PFSK-1 (cell line): ENCODE measurements around the gene DNAJC27.

Experiments
- POLR2AphosphoS5 ChIP-seq: IDR thresholded peaks from 2 replicates; pipeline ENCODE4 v1.6.1; 2012; ENCODE audit warnings: low read depth, mild to moderate bottlenecking, control low read depth, low read length, moderate library complexity
- SIN3A ChIP-seq: IDR thresholded peaks from 2 replicates; pipeline ENCODE4 v1.6.1; 2012; ENCODE audit warnings: mild to moderate bottlenecking, low read length, moderate library complexity, borderline replicate concordance; ENCODE audit not compliant: insufficient read depth
- TF ChIP-seq, protein P1 (sequence below), 2 experiments: IDR thresholded peaks; 2 replicates each; pipeline versions ENCODE4 v1.6.1 to v1.8.0; 2011 to 2012; ENCODE audit warnings: low read depth in 2 of 2, low read length in 2 of 2, control low read depth in 1 of 2, inconsistent platforms in 1 of 2, mild to moderate bottlenecking in 1 of 2, moderate library complexity in 1 of 2; ENCODE audit not compliant: insufficient read depth in 1 of 2

DNA sequence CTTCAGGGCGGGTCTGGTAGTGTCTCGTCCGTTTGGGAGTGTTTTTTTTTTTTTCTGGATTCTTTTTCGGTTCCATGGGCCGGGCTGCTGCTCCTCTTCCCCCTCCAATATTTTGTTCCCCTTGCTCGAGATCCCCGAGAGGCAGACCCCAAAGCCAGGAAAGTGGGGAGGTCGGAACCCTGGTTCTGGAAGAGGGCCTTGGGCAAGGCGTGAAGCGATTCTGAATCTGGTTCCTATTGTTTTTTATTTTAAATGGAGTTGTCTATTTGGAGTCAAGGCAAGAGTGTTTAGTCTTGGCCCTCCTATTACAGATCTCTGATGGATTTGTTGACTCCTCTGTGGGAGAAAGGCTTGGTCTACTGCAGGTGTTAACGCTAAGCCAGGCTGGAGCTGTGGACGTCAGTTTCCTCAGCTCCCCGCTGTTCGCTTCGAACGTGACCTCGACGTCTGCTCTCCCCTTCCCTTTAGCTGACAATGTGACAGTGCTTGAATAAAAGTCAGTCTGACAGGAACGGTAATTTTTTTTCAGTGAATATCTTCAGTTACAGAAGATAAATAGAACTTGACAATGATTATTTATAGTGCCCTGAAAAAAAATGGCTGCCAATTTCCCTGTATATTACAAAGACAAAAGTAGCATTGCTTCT is 683 bp upstream of the DNAJC27 start:
- no peak for TF ChIP-seq SIN3A
- TF ChIP-seq POLR2AphosphoS5, result no peak
- TF ChIP-seq, protein P1, sequence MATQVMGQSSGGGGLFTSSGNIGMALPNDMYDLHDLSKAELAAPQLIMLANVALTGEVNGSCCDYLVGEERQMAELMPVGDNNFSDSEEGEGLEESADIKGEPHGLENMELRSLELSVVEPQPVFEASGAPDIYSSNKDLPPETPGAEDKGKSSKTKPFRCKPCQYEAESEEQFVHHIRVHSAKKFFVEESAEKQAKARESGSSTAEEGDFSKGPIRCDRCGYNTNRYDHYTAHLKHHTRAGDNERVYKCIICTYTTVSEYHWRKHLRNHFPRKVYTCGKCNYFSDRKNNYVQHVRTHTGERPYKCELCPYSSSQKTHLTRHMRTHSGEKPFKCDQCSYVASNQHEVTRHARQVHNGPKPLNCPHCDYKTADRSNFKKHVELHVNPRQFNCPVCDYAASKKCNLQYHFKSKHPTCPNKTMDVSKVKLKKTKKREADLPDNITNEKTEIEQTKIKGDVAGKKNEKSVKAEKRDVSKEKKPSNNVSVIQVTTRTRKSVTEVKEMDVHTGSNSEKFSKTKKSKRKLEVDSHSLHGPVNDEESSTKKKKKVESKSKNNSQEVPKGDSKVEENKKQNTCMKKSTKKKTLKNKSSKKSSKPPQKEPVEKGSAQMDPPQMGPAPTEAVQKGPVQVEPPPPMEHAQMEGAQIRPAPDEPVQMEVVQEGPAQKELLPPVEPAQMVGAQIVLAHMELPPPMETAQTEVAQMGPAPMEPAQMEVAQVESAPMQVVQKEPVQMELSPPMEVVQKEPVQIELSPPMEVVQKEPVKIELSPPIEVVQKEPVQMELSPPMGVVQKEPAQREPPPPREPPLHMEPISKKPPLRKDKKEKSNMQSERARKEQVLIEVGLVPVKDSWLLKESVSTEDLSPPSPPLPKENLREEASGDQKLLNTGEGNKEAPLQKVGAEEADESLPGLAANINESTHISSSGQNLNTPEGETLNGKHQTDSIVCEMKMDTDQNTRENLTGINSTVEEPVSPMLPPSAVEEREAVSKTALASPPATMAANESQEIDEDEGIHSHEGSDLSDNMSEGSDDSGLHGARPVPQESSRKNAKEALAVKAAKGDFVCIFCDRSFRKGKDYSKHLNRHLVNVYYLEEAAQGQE (IDR thresholded peaks at IDR 0.05; ENCODE audit: insufficient read depth in 1 of 2, low read depth in 2 of 2, low read length in 2 of 2), result no peak
